WTC11 (cell line): ENCODE data around the gene SLC34A1. TPM values are rescaled to one million over a fixed set of nuclear protein-coding genes. Genes with fewer than 3 reads are reported as not detected.

Experiments used
- ATAC-seq: fragments of 200-7000 bp; cut with Tn5 transposase; 2 replicates; pipeline ENCODE4 v1.10.0; 2021; ENCODE audit warnings: mild to moderate bottlenecking, moderate library complexity
- CTCF ChIA-PET: fragments of 300-600 bp; sonication (Branson Sonifier 250); formaldehyde crosslinking; loops from one replicate; lab custom pipeline; 2021; ENCODE audit warnings: antibody characterized with exemption; lab: Charles Lee
- POLR2A ChIA-PET: fragments of 350-600 bp; sonication (Branson Sonifier 250); formaldehyde crosslinking; loops from one replicate; lab custom pipeline; 2021; ENCODE audit warnings: antibody characterized with exemption; lab: Charles Lee
- DNase-seq: peaks from one replicate; pipeline ENCODE4 v3.0.0; 2021; ENCODE audit warnings: low spot score
- H3K27ac Mint-ChIP-seq: 2 replicates; pipeline ENCODE4 v1.8.0; 2021; ENCODE audit warnings: mixed read lengths
- H3K27me3 Mint-ChIP-seq: 2 replicates; pipeline ENCODE4 v1.8.0; 2021; ENCODE audit warnings: low read depth, mild to moderate bottlenecking, moderate library complexity, mixed read lengths
- H3K36me3 Mint-ChIP-seq: 2 replicates; pipeline ENCODE4 v1.8.0; 2021; ENCODE audit warnings: mixed read lengths
- H3K4me1 Mint-ChIP-seq: 2 replicates; pipeline ENCODE4 v1.8.0; 2022; ENCODE audit warnings: mixed read lengths
- H3K4me3 Mint-ChIP-seq: 2 replicates; pipeline ENCODE4 v1.8.0; 2021; ENCODE audit warnings: mild to moderate bottlenecking, moderate library complexity, mixed read lengths
- H3K9me3 Mint-ChIP-seq: 2 replicates; pipeline ENCODE4 v1.8.0; 2021; ENCODE audit warnings: mixed read lengths
- CDX4 ChIP-seq: fragments of 250-450 bp; sonication (Bioruptor Pico); IDR thresholded peaks from 2 replicates; pipeline ENCODE4 v1.9.0; 2021; ENCODE audit warnings: moderate library complexity, mild to moderate bottlenecking, inconsistent platforms, borderline replicate concordance
- EMX1 ChIP-seq: fragments of 250-450 bp; sonication (Bioruptor Pico); IDR thresholded peaks from 2 replicates; pipeline ENCODE4 v1.8.0; 2021; ENCODE audit warnings: mild to moderate bottlenecking
- FOXJ3 ChIP-seq: sonication (generic); formaldehyde crosslinking; IDR thresholded peaks from 2 replicates; pipeline ENCODE4 v1.9.0; 2021; ENCODE audit warnings: missing genetic modification reagents, mild to moderate bottlenecking, borderline replicate concordance
- FOXK1 ChIP-seq: sonication (generic); formaldehyde crosslinking; IDR thresholded peaks from 2 replicates; pipeline ENCODE4 v1.8.0; 2022; ENCODE audit warnings: mild to moderate bottlenecking, moderate library complexity, missing genetic modification reagents
- FOXP1 ChIP-seq: sonication (generic); formaldehyde crosslinking; IDR thresholded peaks from 2 replicates; pipeline ENCODE4 v1.8.0; 2022; ENCODE audit warnings: missing genetic modification reagents, mild to moderate bottlenecking, moderate library complexity, borderline replicate concordance
- GRHL2 ChIP-seq: fragments of 250-450 bp; sonication (Bioruptor Pico); IDR thresholded peaks from 2 replicates; pipeline ENCODE4 v1.8.0; 2022; ENCODE audit warnings: mild to moderate bottlenecking, moderate library complexity; ENCODE audit not compliant: insufficient replicate concordance, severe bottlenecking
- JAZF1 ChIP-seq: fragments of 250-450 bp; sonication (Bioruptor Pico); IDR thresholded peaks from 2 replicates; pipeline ENCODE4 v1.9.0; 2021; ENCODE audit warnings: moderate library complexity, mild to moderate bottlenecking, inconsistent platforms
- NFE2L1 ChIP-seq: sonication (generic); formaldehyde crosslinking; IDR thresholded peaks from 2 replicates; pipeline ENCODE4 v1.8.1; 2023; ENCODE audit warnings: missing genetic modification reagents
- NR1H2 ChIP-seq: sonication (generic); formaldehyde crosslinking; IDR thresholded peaks from 2 replicates; pipeline ENCODE4 v1.9.0; 2021; ENCODE audit warnings: mild to moderate bottlenecking, moderate library complexity, missing genetic modification reagents
- SMAD3 ChIP-seq: sonication (generic); formaldehyde crosslinking; IDR thresholded peaks from 2 replicates; pipeline ENCODE4 v1.8.0; 2022; ENCODE audit warnings: missing genetic modification reagents, mild to moderate bottlenecking, borderline replicate concordance
- SOX15 ChIP-seq: fragments of 250-450 bp; sonication (Bioruptor Pico); IDR thresholded peaks from 2 replicates; pipeline ENCODE4 v1.9.0; 2021; ENCODE audit warnings: mild to moderate bottlenecking
- TEAD1 ChIP-seq: sonication (generic); formaldehyde crosslinking; IDR thresholded peaks from 2 replicates; pipeline ENCODE4 v1.8.0; 2022; ENCODE audit warnings: mild to moderate bottlenecking, missing genetic modification reagents
- TP53 ChIP-seq: sonication (generic); formaldehyde crosslinking; IDR thresholded peaks from 2 replicates; pipeline ENCODE4 v1.8.1; 2023; ENCODE audit warnings: mild to moderate bottlenecking, missing genetic modification reagents
- USF2 ChIP-seq: sonication (generic); formaldehyde crosslinking; IDR thresholded peaks from 2 replicates; pipeline ENCODE4 v1.8.1; 2023; ENCODE audit warnings: mild to moderate bottlenecking, missing genetic modification reagents, moderate library complexity
- ZBTB21 ChIP-seq: sonication (generic); formaldehyde crosslinking; IDR thresholded peaks from 2 replicates; pipeline ENCODE4 v1.8.1; 2023; ENCODE audit warnings: mild to moderate bottlenecking, missing genetic modification reagents, borderline replicate concordance
- ZNF232 ChIP-seq: sonication (generic); formaldehyde crosslinking; IDR thresholded peaks from 2 replicates; pipeline ENCODE4 v1.8.0; 2022; ENCODE audit warnings: mild to moderate bottlenecking, missing genetic modification reagents
- ZNF423 ChIP-seq: fragments of 250-450 bp; sonication (Bioruptor Pico); IDR thresholded peaks from 2 replicates; pipeline ENCODE4 v2.1.2; 2022; ENCODE audit warnings: mild to moderate bottlenecking, moderate library complexity
- ZNF671 ChIP-seq: fragments of 250-450 bp; sonication (Bioruptor Pico); IDR thresholded peaks from 2 replicates; pipeline ENCODE4 v1.8.0; 2021; ENCODE audit warnings: mild to moderate bottlenecking
- total RNA-seq: library from RNA; stranded (reverse); gene quantifications from 3 replicates; pipeline ENCODE4 v1.2.3, GENCODE V29; 2021
- TF ChIP-seq, protein P1 (sequence below): fragments of 250-450 bp; sonication (Bioruptor Pico); IDR thresholded peaks from 2 replicates; pipeline ENCODE4 v1.9.0; 2021; ENCODE audit warnings: mild to moderate bottlenecking, borderline replicate concordance
- TF ChIP-seq, protein P2 (sequence below): sonication (generic); formaldehyde crosslinking; IDR thresholded peaks from 2 replicates; pipeline ENCODE4 v1.8.1; 2022; ENCODE audit warnings: mild to moderate bottlenecking, missing genetic modification reagents, moderate library complexity, borderline replicate concordance
- TF ChIP-seq, protein P3 (sequence below): sonication (generic); formaldehyde crosslinking; conservative IDR thresholded peaks from 2 replicates; pipeline ENCODE4 v1.8.1; 2023; ENCODE audit warnings: mild to moderate bottlenecking, low read depth, missing genetic modification reagents, moderate library complexity

The SLC34A1 gene
- total RNA-seq, 1 experiment from 2014 or later: not detected

- TF ChIP-seq, protein P1, sequence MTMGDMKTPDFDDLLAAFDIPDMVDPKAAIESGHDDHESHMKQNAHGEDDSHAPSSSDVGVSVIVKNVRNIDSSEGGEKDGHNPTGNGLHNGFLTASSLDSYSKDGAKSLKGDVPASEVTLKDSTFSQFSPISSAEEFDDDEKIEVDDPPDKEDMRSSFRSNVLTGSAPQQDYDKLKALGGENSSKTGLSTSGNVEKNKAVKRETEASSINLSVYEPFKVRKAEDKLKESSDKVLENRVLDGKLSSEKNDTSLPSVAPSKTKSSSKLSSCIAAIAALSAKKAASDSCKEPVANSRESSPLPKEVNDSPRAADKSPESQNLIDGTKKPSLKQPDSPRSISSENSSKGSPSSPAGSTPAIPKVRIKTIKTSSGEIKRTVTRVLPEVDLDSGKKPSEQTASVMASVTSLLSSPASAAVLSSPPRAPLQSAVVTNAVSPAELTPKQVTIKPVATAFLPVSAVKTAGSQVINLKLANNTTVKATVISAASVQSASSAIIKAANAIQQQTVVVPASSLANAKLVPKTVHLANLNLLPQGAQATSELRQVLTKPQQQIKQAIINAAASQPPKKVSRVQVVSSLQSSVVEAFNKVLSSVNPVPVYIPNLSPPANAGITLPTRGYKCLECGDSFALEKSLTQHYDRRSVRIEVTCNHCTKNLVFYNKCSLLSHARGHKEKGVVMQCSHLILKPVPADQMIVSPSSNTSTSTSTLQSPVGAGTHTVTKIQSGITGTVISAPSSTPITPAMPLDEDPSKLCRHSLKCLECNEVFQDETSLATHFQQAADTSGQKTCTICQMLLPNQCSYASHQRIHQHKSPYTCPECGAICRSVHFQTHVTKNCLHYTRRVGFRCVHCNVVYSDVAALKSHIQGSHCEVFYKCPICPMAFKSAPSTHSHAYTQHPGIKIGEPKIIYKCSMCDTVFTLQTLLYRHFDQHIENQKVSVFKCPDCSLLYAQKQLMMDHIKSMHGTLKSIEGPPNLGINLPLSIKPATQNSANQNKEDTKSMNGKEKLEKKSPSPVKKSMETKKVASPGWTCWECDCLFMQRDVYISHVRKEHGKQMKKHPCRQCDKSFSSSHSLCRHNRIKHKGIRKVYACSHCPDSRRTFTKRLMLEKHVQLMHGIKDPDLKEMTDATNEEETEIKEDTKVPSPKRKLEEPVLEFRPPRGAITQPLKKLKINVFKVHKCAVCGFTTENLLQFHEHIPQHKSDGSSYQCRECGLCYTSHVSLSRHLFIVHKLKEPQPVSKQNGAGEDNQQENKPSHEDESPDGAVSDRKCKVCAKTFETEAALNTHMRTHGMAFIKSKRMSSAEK: no peak
- no peak for TF ChIP-seq NR1H2 (CRISPR knock-in tag)
- TF ChIP-seq FOXJ3 (CRISPR knock-in tag): no peak
- TF ChIP-seq FOXK1 (CRISPR knock-in tag): no peak
Observed at GRCh38 chr5:177430972-177431316, 46.7 kb downstream of the SLC34A1 start (continued).

DNA sequence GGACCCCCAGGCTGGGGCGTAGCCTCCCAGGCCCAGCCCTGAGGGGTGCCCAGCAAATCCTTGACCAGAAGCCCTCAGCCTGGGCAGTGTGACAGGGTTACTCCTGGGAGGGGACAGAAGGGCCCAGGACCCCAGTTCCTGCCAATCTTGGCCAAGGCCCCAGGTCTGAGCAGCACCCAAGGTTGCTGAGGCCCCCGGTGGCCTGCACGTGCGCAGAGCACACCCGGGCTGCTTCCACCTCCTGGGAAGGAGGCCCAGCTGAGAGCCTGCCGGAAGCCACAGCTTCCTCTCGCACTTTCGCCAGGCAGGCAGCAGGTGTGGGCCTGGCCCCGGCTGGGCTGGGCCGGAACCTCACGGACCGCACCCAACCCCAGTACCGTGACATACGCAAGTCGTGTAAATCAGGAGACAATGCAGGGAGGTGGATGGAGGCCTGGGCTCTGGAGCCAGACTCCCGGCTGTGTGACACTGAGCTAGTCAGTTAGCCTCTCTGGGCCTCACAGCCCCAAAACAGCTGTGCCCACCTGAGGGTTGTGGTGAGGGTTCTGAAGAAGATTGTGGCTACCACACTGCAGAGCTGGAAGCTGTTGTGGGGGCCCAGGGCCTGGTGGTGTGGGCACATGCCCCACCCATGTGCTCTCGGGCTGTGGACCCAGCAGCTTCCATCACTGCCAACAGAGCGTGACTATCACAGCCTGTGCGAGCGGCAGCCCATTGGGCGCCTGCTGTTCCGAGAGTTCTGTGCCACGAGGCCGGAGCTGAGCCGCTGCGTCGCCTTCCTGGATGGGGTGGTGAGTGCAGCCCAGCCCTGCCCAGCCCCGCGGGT, 47.3 kb downstream of the SLC34A1 start:
- peaks cover 9% of the 10 kb centered on the region for H3K36me3 Mint-ChIP-seq
- H3K4me1 Mint-ChIP-seq: peaks cover 13% of the 10 kb centered on the region
- TF ChIP-seq TP53 (CRISPR knock-in tag): no peak
- TF ChIP-seq USF2: no peak
- no peak for TF ChIP-seq ZNF423 (CRISPR knock-in tag)
- TF ChIP-seq, protein P2, sequence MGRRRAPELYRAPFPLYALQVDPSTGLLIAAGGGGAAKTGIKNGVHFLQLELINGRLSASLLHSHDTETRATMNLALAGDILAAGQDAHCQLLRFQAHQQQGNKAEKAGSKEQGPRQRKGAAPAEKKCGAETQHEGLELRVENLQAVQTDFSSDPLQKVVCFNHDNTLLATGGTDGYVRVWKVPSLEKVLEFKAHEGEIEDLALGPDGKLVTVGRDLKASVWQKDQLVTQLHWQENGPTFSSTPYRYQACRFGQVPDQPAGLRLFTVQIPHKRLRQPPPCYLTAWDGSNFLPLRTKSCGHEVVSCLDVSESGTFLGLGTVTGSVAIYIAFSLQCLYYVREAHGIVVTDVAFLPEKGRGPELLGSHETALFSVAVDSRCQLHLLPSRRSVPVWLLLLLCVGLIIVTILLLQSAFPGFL (CRISPR knock-in tag): no peak
- TF ChIP-seq FOXK1 (CRISPR knock-in tag): no peak
- no peak for TF ChIP-seq ZNF232 (CRISPR knock-in tag)
- TF ChIP-seq TEAD1 (CRISPR knock-in tag): no peak
- TF ChIP-seq JAZF1: no peak
- TF ChIP-seq CDX4: no peak
- TF ChIP-seq, protein P3, sequence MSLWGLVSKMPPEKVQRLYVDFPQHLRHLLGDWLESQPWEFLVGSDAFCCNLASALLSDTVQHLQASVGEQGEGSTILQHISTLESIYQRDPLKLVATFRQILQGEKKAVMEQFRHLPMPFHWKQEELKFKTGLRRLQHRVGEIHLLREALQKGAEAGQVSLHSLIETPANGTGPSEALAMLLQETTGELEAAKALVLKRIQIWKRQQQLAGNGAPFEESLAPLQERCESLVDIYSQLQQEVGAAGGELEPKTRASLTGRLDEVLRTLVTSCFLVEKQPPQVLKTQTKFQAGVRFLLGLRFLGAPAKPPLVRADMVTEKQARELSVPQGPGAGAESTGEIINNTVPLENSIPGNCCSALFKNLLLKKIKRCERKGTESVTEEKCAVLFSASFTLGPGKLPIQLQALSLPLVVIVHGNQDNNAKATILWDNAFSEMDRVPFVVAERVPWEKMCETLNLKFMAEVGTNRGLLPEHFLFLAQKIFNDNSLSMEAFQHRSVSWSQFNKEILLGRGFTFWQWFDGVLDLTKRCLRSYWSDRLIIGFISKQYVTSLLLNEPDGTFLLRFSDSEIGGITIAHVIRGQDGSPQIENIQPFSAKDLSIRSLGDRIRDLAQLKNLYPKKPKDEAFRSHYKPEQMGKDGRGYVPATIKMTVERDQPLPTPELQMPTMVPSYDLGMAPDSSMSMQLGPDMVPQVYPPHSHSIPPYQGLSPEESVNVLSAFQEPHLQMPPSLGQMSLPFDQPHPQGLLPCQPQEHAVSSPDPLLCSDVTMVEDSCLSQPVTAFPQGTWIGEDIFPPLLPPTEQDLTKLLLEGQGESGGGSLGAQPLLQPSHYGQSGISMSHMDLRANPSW: no peak
- TF ChIP-seq FOXP1: no peak
- no peak for TF ChIP-seq SMAD3 (CRISPR knock-in tag)
- no peak for TF ChIP-seq EMX1 (CRISPR knock-in tag)
- TF ChIP-seq NFE2L1 (CRISPR knock-in tag): no peak
- TF ChIP-seq ZBTB21 (CRISPR knock-in tag): no peak
- TF ChIP-seq GRHL2 (CRISPR knock-in tag): no peak
- TF ChIP-seq SOX15 (CRISPR knock-in tag): no peak
- TF ChIP-seq ZNF671: no peak
- POLR2A ChIA-PET: no interaction called here
- no peaks in the 10 kb centered on the region for H3K9me3 Mint-ChIP-seq
- no peaks in the 10 kb centered on the region for H3K27me3 Mint-ChIP-seq
- H3K4me3 Mint-ChIP-seq: no peak overlapping the region
- DNase-seq: no peak
- no peak overlapping the region for H3K27ac Mint-ChIP-seq
- CTCF ChIA-PET: interaction anchor here (0.8 to 9.4 kb wide), 8 partner anchors 16 to 124 kb away, joined by 3 to 95 read pairs (median 4); partner anchors contain the start of gene PFN3
- ATAC-seq: no peak
